GM12878 (cell line): ENCODE data around the gene FDX2. TPM values are rescaled to one million over a fixed set of nuclear protein-coding genes. Genes with fewer than 3 reads are reported as not detected.
A peak's percentile ranks its signal among the peaks of the same experiment; 100 is the strongest.

Experiments
- ATF2 ChIP-seq: IDR thresholded peaks from 2 replicates; pipeline ENCODE4 v1.6.1; 2012; ENCODE audit warnings: low read length, inconsistent platforms
- BCL11A ChIP-seq: IDR thresholded peaks from 2 replicates; pipeline ENCODE4 v1.6.1; 2011; ENCODE audit warnings: low read depth, low read length
- BCL3 ChIP-seq: IDR thresholded peaks from 2 replicates; pipeline ENCODE4 v1.6.1; 2011; ENCODE audit warnings: borderline replicate concordance, low read depth, mild to moderate bottlenecking, moderate library complexity, low read length; ENCODE audit not compliant: insufficient read depth, poor library complexity, severe bottlenecking
- BHLHE40 ChIP-seq, 2 experiments: fragments of 450-650 bp in 1 of 2; IDR thresholded peaks; 2 replicates each; pipeline ENCODE4 v1.6.1; 2011 to 2017; ENCODE audit warnings: low read depth in 2 of 2, borderline replicate concordance in 1 of 2, improper control_type of control experiment in 1 of 2, low read length in 1 of 2, mild to moderate bottlenecking in 1 of 2
- CBFB ChIP-seq: IDR thresholded peaks from 2 replicates; pipeline ENCODE4 v1.6.1; 2016; ENCODE audit warnings: antibody characterized with exemption, low read depth
- CBX5 ChIP-seq: sonication (generic); IDR thresholded peaks from 2 replicates; pipeline ENCODE4 v1.6.1; 2016; ENCODE audit warnings: low read depth, moderate library complexity, mild to moderate bottlenecking, inconsistent platforms
- E2F4 ChIP-seq: IDR thresholded peaks from 2 replicates; pipeline ENCODE4 v1.6.1; 2012; ENCODE audit warnings: low read depth, low read length, improper control_type of control experiment
- EGR1 ChIP-seq, 2 experiments: IDR thresholded peaks; 1 replicate in 1 of 2; 2 replicates in 1 of 2; pipeline ENCODE4 v1.6.1; 2011 to 2012; ENCODE audit warnings: low read depth in 2 of 2, low read length in 2 of 2, borderline replicate concordance in 1 of 2, mild to moderate bottlenecking in 1 of 2, moderate library complexity in 1 of 2
- ELK1 ChIP-seq: IDR thresholded peaks from 2 replicates; pipeline ENCODE4 v1.6.1; 2012; ENCODE audit warnings: low read depth, low read length, improper control_type of control experiment
- ESRRA ChIP-seq: IDR thresholded peaks from 2 replicates; pipeline ENCODE4 v1.6.1; 2012; ENCODE audit warnings: mild to moderate bottlenecking, low read length, improper control_type of control experiment
- EZH2 ChIP-seq: IDR thresholded peaks from 2 replicates; pipeline ENCODE4 v1.6.1; 2012; ENCODE audit warnings: low read depth, mild to moderate bottlenecking, control low read depth, inconsistent platforms, low read length, borderline replicate concordance; ENCODE audit not compliant: control insufficient read depth
- FOXK2 ChIP-seq: fragments of 450-650 bp; IDR thresholded peaks from 2 replicates; pipeline ENCODE4 v1.6.1; 2017; ENCODE audit warnings: mild to moderate bottlenecking, moderate library complexity
- GABPA ChIP-seq: IDR thresholded peaks from 2 replicates; pipeline ENCODE4 v1.6.1; 2014; ENCODE audit warnings: antibody characterized with exemption, low read depth, mild to moderate bottlenecking, inconsistent platforms
- HCFC1 ChIP-seq: fragments of 150-350 bp; IDR thresholded peaks from 2 replicates; pipeline ENCODE4 v1.6.1; 2014; ENCODE audit warnings: low read length
- JUNB ChIP-seq: IDR thresholded peaks from 2 replicates; pipeline ENCODE4 v1.6.1; 2016; ENCODE audit warnings: antibody characterized with exemption, mild to moderate bottlenecking
- KAT2A ChIP-seq: conservative IDR thresholded peaks from 2 replicates; pipeline ENCODE4 v1.6.1; 2011; ENCODE audit warnings: low read depth, low read length; ENCODE audit not compliant: control insufficient read depth
- KDM1A ChIP-seq: fragments of 200-600 bp; sonication (generic); IDR thresholded peaks from 2 replicates; pipeline ENCODE4 v1.6.1; 2016; ENCODE audit warnings: borderline replicate concordance
- NFYA ChIP-seq: IDR thresholded peaks from 2 replicates; pipeline ENCODE4 v1.6.1; 2011; ENCODE audit warnings: low read depth, mild to moderate bottlenecking, low read length, improper control_type of control experiment, borderline replicate concordance
- NR2F1 ChIP-seq: fragments of 450-650 bp; conservative IDR thresholded peaks from 2 replicates; pipeline ENCODE4 v1.6.1; 2017; ENCODE audit warnings: mild to moderate bottlenecking
- POLR2A ChIP-seq: IDR thresholded peaks from 2 replicates; pipeline ENCODE4 v1.6.1; 2011; ENCODE audit warnings: low read depth, mild to moderate bottlenecking, low read length
- RAD51 ChIP-seq: fragments of 450-650 bp; IDR thresholded peaks from 2 replicates; pipeline ENCODE4 v1.6.1; 2016; ENCODE audit warnings: moderate library complexity, mild to moderate bottlenecking, inconsistent platforms
- RCOR1 ChIP-seq: conservative IDR thresholded peaks from 2 replicates; pipeline ENCODE4 v1.6.1; 2012; ENCODE audit warnings: low read depth, low read length, improper control_type of control experiment
- TAF1 ChIP-seq: IDR thresholded peaks from 2 replicates; pipeline ENCODE4 v1.6.1; 2011; ENCODE audit warnings: mild to moderate bottlenecking, low read depth, low read length, borderline replicate concordance
- TBL1XR1 ChIP-seq: IDR thresholded peaks from 2 replicates; pipeline ENCODE4 v1.6.1; 2012; ENCODE audit warnings: low read depth, low read length, improper control_type of control experiment
- TCF12 ChIP-seq: IDR thresholded peaks from 2 replicates; pipeline ENCODE4 v1.6.1; 2011; ENCODE audit warnings: low read depth, mild to moderate bottlenecking, low read length
- ZNF24 ChIP-seq: fragments of 450-650 bp; IDR thresholded peaks from 2 replicates; pipeline ENCODE4 v1.6.1; 2017; ENCODE audit warnings: antibody characterized with exemption, mild to moderate bottlenecking
- ZNF274 ChIP-seq: IDR thresholded peaks from one replicate; pipeline ENCODE4 v1.8.0; 2011; ENCODE audit not compliant: insufficient read length, insufficient read depth
- ZSCAN29 ChIP-seq: fragments of 450-650 bp; IDR thresholded peaks from 2 replicates; pipeline ENCODE4 v1.6.1; 2017; ENCODE audit warnings: mild to moderate bottlenecking, moderate library complexity
- polyA plus RNA-seq, 11 experiments: library from polyadenylated mRNA; depleted of rRNA in 4 of 11; unstranded in 6 of 11; stranded (reverse) in 5 of 11; fragments of >200 nt; fragmentation: Nextera tagmentation in 4 of 11; fragmentation: Illumina TruSeq in 1 of 11; extraction: Ambion mirVana in 4 of 11; extraction: Trizol in 1 of 11; gene quantifications; 1 replicate in 1 of 11; 2 replicates in 10 of 11; pipeline versions ENCODE4 v1.2.1 to v1.2.3, GENCODE V29; 2011 to 2016; ENCODE audit warnings: inconsistent platforms in 2 of 11, missing spikeins in 2 of 11, low read depth in 1 of 11
- total RNA-seq, 4 experiments: library from RNA; depleted of rRNA in 3 of 4; stranded (reverse); fragments of >200 nt in 3 of 4; fragmentation: Illumina TruSeq in 1 of 4; extraction: Trizol in 1 of 4; gene quantifications; 2 replicates each; pipeline versions ENCODE4 v1.2.1 to v1.2.3, GENCODE V29; 2013 to 2021

Gene FDX2
- total and polyA plus RNA-seq, 10 of the 15 experiments (the other 5 are each of a cell fraction or from before 2014, with no cell fraction given) = 1.4 to 50.4 (median 24.7) TPM

GRCh38 chr19:10271543-10272086, 44.2 kb downstream of the FDX2 start (continued):
- TF ChIP-seq CBX5 (no peak), CBFB (no peak), ZSCAN29 (0 out of 2 replicates have a peak, but pooled peaks have one; percentile 17), KDM1A (no peak), NR2F1 (peak; percentile 98), EGR1 (IDR thresholded peaks at IDR 0.05; ENCODE audit: borderline replicate concordance in 1 of 2, low read depth in 2 of 2, low read length in 2 of 2) (no peak), FOXK2 (no peak), E2F4 (no peak), TBL1XR1 (no peak; the same call in 1 of the 2 replicates), BCL11A (0 out of 2 replicates have a peak, but pooled peaks have one; percentile 5), KAT2A (no peak), POLR2A (peak; percentile 15; the same call in 1 of the 2 replicates), ELK1 (no peak), ESRRA (no peak), EZH2 (no peak), NFYA (no peak), RAD51 (no peak), ZNF274 (no peak), ATF2 (0 out of 2 replicates have a peak, but pooled peaks have one; percentile 50), BHLHE40 (IDR thresholded peaks at IDR 0.05; ENCODE audit: borderline replicate concordance in 1 of 2, low read depth in 2 of 2, low read length in 1 of 2) (peak; percentile 51 to 68; a peak in 3 of 4 replicates), HCFC1 (0 out of 2 replicates have a peak, but pooled peaks have one; percentile 23), RCOR1 (no peak), JUNB (no peak), TCF12 (peak; percentile 79), BCL3 (peak; percentile 50), TAF1 (0 out of 2 replicates have a peak, but pooled peaks have one; percentile 39), GABPA (no peak), ZNF24 (no peak)
